HG03354 (cell line): Measurements from ENCODE around the gene GPR141.

Experiments used
- ATAC-seq: cut with Tn5 transposase; IDR thresholded peaks from one replicate; pipeline ENCODE4 v1.9.1; 2021; ENCODE audit warnings: mild to moderate bottlenecking; ENCODE audit not compliant: unreplicated experiment, poor library complexity, severe bottlenecking

GPR141 gene

GRCh38 chr7:37726016-37726415 is 42.5 kb downstream of the GPR141 start:
- ATAC-seq = no peak

GRCh38 chr7:37728747-37729146 is 45.2 kb downstream of the GPR141 start:
- ATAC-seq = peak; percentile 32

GRCh38 chr7:37729181-37729580 is 45.6 kb downstream of the GPR141 start:
- no peak for ATAC-seq

GRCh38 chr7:37730501-37730900 is 46.9 kb downstream of the GPR141 start:
- ATAC-seq = no peak

- peak; percentile 87 for ATAC-seq
Observed at GRCh38 chr7:37732253-37732652, 48.7 kb downstream of the GPR141 start.

- ATAC-seq = no peak
Observed at GRCh38 chr7:37732888-37733287, 49.3 kb downstream of the GPR141 start.

GRCh38 chr7:37735196-37735595 is 51.6 kb downstream of the GPR141 start:
- no peak for ATAC-seq

GRCh38 chr7:37738321-37738720 is 54.8 kb downstream of the GPR141 start:
- no peak for ATAC-seq

- ATAC-seq = no peak
Observed at GRCh38 chr7:37740398-37740797, 56.8 kb downstream of the GPR141 start.

- no peak for ATAC-seq
Observed at GRCh38 chr7:37741776-37742175, 58.2 kb downstream of the GPR141 start.

GRCh38 chr7:37751096-37751495 is 67.5 kb downstream of the GPR141 start:
- no peak for ATAC-seq

GRCh38 chr7:37753398-37754050 is 70.0 kb downstream of the GPR141 start:
- ATAC-seq = no peak

GRCh38 chr7:37756797-37757551 is 73.4 kb downstream of the GPR141 start:
- ATAC-seq = no peak

GRCh38 chr7:37757563-37757962 is 74.0 kb downstream of the GPR141 start:
- no peak for ATAC-seq

- no peak for ATAC-seq
Observed at GRCh38 chr7:37758501-37759045, 75.0 kb downstream of the GPR141 start.

- ATAC-seq = no peak
Observed at GRCh38 chr7:37759526-37759925, 76.0 kb downstream of the GPR141 start.

- ATAC-seq = no peak
Observed at GRCh38 chr7:37765421-37765829, 81.9 kb downstream of the GPR141 start.

GRCh38 chr7:37765872-37766525 is 82.4 kb downstream of the GPR141 start:
- ATAC-seq = peak; percentile 78

GRCh38 chr7:37768611-37769010 is 85.0 kb downstream of the GPR141 start:
- ATAC-seq = no peak

- ATAC-seq = no peak
Observed at GRCh38 chr7:37769291-37769690, 85.7 kb downstream of the GPR141 start.

GRCh38 chr7:37769726-37770125 is 86.2 kb downstream of the GPR141 start:
- no peak for ATAC-seq
